Panc1 (cell line): ENCODE measurements around the gene NCKAP1. TPM values are rescaled to one million over a fixed set of nuclear protein-coding genes. Genes with fewer than 3 reads are reported as not detected.

Source experiments
- ATAC-seq: fragments of 200-7000 bp; cut with Tn5 transposase; 2 replicates; pipeline ENCODE4 v1.9.1; 2020; ENCODE audit warnings: mild to moderate bottlenecking, moderate library complexity
- BruUV-seq: library from RNA; stranded (reverse); fragments of 400-500 nt; replicated peaks from 2 replicates; lab custom pipeline; 2021; lab: Mats Ljungman, UMichigan
- CTCF ChIA-PET: fragments of 300-600 bp; sonication (Branson Sonifier 250); formaldehyde crosslinking; loops from one replicate; lab custom pipeline; 2022; ENCODE audit warnings: antibody characterized with exemption; lab: Charles Lee
- POLR2A ChIA-PET: fragments of 300-600 bp; sonication (Branson Sonifier 250); formaldehyde crosslinking; loops from one replicate; lab custom pipeline; 2022; ENCODE audit warnings: antibody characterized with exemption; lab: Charles Lee
- DNase-seq: peaks from one replicate; pipeline ENCODE4 v3.0.0-alpha.2; 2010; ENCODE audit warnings: low read depth, low spot score
- H3K27ac ChIP-seq: 2 replicates; pipeline ENCODE4 v1.5.1; 2011; ENCODE audit warnings: mild to moderate bottlenecking, low read length, inconsistent platforms
- H3K27me3 ChIP-seq: fragments of 200-500 bp; sonication (Bioruptor generic); 2 replicates; pipeline ENCODE4 v1.6.0; 2014; ENCODE audit warnings: low read length, inconsistent platforms; ENCODE audit not compliant: control insufficient read depth, insufficient read depth
- H3K36me3 ChIP-seq: fragments of 200-500 bp; sonication (Bioruptor generic); 2 replicates; pipeline ENCODE4 v1.5.1; 2014; ENCODE audit warnings: inconsistent platforms, mild to moderate bottlenecking, low read length, moderate library complexity; ENCODE audit not compliant: control insufficient read depth, insufficient read depth
- H3K4me1 ChIP-seq: 2 replicates; pipeline ENCODE4 v1.5.1; 2011; ENCODE audit warnings: inconsistent platforms, mild to moderate bottlenecking, low read length, moderate library complexity; ENCODE audit not compliant: control insufficient read depth, insufficient read depth
- H3K4me3 ChIP-seq, 2 experiments: 2 replicates each; pipeline ENCODE4 v1.5.1; 2011 to 2012; ENCODE audit warnings: low read depth in 2 of 2, low read length in 2 of 2, mild to moderate bottlenecking in 2 of 2, inconsistent platforms in 1 of 2, moderate library complexity in 1 of 2
- H3K9me3 ChIP-seq: fragments of 200-500 bp; sonication (Bioruptor generic); 2 replicates; pipeline ENCODE4 v1.5.1; 2014; ENCODE audit warnings: low read depth, mild to moderate bottlenecking, inconsistent platforms, low read length, moderate library complexity; ENCODE audit not compliant: control insufficient read depth, insufficient read depth
- POLR2AphosphoS5 ChIP-seq: IDR thresholded peaks from 2 replicates; pipeline ENCODE4 v1.6.1; 2012; ENCODE audit warnings: mild to moderate bottlenecking, low read depth, low read length, moderate library complexity
- SIN3A ChIP-seq: IDR thresholded peaks from 2 replicates; pipeline ENCODE4 v1.6.1; 2012; ENCODE audit warnings: low read depth, mild to moderate bottlenecking, low read length, moderate library complexity, borderline replicate concordance; ENCODE audit not compliant: insufficient read depth
- TCF7L2 ChIP-seq: IDR thresholded peaks from 2 replicates; pipeline ENCODE4 v1.6.1; 2011; ENCODE audit warnings: mild to moderate bottlenecking, low read depth, low read length, inconsistent platforms
- in situ Hi-C: cut with HindIII; loops from 2 replicates; pipeline ENCODE4 v1.10.0; 2016; ENCODE audit warnings: low sequenced_read_pairs, low pct_unique_long_range_greater_than_20kb
- intact Hi-C: fragments of 100-400 bp; cut with micrococcal nuclease; formaldehyde crosslinking; loops from one replicate; pipeline ENCODE4 v1.10.0; 2022; ENCODE audit not compliant: unreplicated experiment
- total RNA-seq: library from RNA; stranded (reverse); gene quantifications from one replicate; pipeline ENCODE4 v1.2.1, GENCODE V29; 2021; ENCODE audit not compliant: unreplicated experiment
- TF ChIP-seq, protein P1 (sequence below), 2 experiments: IDR thresholded peaks; 2 replicates each; pipeline ENCODE4 v1.6.1; 2011 to 2012; ENCODE audit warnings: low read depth in 2 of 2, control low read depth in 1 of 2, low read length in 1 of 2, mild to moderate bottlenecking in 1 of 2, moderate library complexity in 1 of 2; ENCODE audit not compliant: insufficient read depth in 1 of 2
- TF ChIP-seq, protein P2 (sequence below): fragments of 450-650 bp; IDR thresholded peaks from 2 replicates; pipeline ENCODE4 v1.5.1; 2017; ENCODE audit warnings: mild to moderate bottlenecking

The NCKAP1 gene
- total RNA-seq, 1 experiment from 2014 or later = 174 TPM

DNA sequence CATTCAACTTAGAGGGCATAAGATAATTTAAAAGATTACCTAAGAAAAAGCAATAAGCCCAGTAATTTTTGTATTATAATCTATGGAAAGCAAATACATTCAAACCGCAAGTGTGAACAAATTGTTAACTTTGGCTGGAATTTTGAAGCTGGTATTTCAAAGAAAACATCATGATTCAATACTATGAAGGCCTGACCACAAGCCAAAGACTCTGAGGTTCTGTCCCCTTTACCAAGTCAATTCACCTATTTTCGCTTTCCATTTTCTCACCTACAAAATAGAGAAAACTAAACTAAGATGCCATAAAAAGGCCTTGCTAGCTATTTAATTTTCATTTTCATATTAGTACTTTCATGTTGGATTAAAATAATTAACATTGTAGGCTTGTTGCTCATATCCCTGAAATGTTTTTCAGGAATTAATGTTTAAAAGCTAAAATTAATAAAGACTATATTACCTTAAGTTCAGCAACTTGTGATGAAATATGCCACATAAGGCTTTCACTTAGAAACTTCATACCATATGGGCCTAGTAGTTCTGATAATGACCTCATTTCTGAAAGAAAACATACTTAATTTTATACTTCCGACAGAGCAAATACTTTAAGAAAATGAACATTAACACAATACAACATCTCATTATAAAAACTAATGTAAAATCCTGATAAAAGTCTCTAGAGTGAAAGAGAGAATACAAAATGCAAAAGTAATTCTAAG, 86.2 kb downstream of the NCKAP1 start:
- TF ChIP-seq, protein P1, sequence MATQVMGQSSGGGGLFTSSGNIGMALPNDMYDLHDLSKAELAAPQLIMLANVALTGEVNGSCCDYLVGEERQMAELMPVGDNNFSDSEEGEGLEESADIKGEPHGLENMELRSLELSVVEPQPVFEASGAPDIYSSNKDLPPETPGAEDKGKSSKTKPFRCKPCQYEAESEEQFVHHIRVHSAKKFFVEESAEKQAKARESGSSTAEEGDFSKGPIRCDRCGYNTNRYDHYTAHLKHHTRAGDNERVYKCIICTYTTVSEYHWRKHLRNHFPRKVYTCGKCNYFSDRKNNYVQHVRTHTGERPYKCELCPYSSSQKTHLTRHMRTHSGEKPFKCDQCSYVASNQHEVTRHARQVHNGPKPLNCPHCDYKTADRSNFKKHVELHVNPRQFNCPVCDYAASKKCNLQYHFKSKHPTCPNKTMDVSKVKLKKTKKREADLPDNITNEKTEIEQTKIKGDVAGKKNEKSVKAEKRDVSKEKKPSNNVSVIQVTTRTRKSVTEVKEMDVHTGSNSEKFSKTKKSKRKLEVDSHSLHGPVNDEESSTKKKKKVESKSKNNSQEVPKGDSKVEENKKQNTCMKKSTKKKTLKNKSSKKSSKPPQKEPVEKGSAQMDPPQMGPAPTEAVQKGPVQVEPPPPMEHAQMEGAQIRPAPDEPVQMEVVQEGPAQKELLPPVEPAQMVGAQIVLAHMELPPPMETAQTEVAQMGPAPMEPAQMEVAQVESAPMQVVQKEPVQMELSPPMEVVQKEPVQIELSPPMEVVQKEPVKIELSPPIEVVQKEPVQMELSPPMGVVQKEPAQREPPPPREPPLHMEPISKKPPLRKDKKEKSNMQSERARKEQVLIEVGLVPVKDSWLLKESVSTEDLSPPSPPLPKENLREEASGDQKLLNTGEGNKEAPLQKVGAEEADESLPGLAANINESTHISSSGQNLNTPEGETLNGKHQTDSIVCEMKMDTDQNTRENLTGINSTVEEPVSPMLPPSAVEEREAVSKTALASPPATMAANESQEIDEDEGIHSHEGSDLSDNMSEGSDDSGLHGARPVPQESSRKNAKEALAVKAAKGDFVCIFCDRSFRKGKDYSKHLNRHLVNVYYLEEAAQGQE (IDR thresholded peaks at IDR 0.05; ENCODE audit: insufficient read depth in 1 of 2, low read depth in 2 of 2, low read length in 1 of 2) = no peak
- TF ChIP-seq, protein P2, sequence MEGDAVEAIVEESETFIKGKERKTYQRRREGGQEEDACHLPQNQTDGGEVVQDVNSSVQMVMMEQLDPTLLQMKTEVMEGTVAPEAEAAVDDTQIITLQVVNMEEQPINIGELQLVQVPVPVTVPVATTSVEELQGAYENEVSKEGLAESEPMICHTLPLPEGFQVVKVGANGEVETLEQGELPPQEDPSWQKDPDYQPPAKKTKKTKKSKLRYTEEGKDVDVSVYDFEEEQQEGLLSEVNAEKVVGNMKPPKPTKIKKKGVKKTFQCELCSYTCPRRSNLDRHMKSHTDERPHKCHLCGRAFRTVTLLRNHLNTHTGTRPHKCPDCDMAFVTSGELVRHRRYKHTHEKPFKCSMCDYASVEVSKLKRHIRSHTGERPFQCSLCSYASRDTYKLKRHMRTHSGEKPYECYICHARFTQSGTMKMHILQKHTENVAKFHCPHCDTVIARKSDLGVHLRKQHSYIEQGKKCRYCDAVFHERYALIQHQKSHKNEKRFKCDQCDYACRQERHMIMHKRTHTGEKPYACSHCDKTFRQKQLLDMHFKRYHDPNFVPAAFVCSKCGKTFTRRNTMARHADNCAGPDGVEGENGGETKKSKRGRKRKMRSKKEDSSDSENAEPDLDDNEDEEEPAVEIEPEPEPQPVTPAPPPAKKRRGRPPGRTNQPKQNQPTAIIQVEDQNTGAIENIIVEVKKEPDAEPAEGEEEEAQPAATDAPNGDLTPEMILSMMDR = no peak
- TF ChIP-seq TCF7L2 (no peak), POLR2AphosphoS5 (no peak), SIN3A (no peak)
- BruUV-seq = no TSS peak
- no peaks in the 10 kb centered on the region for H3K27me3 ChIP-seq
- H3K4me1 ChIP-seq = peaks cover 3% of the 10 kb centered on the region; the same call in 1 of the 2 replicates
- DNase-seq (no peak), ATAC-seq (no peak)
- ChIA-PET CTCF (no interaction called here), POLR2A (no interaction called here)
- in situ Hi-C loops (no loop called here), intact Hi-C loops (no loop called here)
- peaks cover 29% of the 10 kb centered on the region for H3K36me3 ChIP-seq
- no peaks in the 10 kb centered on the region for H3K9me3 ChIP-seq
- no peak overlapping the region for H3K27ac ChIP-seq
- no peak overlapping the region for H3K4me3 ChIP-seq

DNA sequence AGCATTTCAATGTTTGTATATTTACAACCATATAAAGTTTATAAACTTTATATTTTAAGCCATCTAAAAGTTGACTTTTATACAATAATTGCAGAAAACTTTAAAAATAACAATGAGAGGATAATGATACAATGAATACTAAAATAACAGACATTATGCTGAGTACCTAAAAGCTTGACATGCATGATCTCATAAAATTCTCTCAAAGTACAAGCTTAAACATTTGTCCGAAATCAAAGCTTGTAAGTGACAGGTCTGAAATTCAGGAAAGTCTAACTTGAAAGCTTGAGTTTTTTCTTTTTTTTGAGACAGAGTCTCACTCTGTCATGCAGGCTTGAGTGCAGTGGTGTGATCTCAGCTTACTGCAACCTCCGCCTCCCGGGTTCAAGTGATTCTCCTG, 87.7 kb downstream of the NCKAP1 start:
- peaks cover 23% of the 10 kb centered on the region; the same call in 1 of the 2 replicates for H3K36me3 ChIP-seq
- H3K4me1 ChIP-seq = peaks cover 3% of the 10 kb centered on the region; the same call in 1 of the 2 replicates
- no TSS peak for BruUV-seq
- in situ Hi-C loops = no loop called here
- no peak overlapping the region for H3K27ac ChIP-seq
- intact Hi-C loops = no loop called here
- ATAC-seq (no peak), DNase-seq (no peak)
- POLR2A ChIA-PET = no interaction called here
- H3K27me3 ChIP-seq = no peaks in the 10 kb centered on the region
- TF ChIP-seq SIN3A = no peak
- CTCF ChIA-PET = no interaction called here
- no peaks in the 10 kb centered on the region for H3K9me3 ChIP-seq
- H3K4me3 ChIP-seq = no peak overlapping the region

DNA sequence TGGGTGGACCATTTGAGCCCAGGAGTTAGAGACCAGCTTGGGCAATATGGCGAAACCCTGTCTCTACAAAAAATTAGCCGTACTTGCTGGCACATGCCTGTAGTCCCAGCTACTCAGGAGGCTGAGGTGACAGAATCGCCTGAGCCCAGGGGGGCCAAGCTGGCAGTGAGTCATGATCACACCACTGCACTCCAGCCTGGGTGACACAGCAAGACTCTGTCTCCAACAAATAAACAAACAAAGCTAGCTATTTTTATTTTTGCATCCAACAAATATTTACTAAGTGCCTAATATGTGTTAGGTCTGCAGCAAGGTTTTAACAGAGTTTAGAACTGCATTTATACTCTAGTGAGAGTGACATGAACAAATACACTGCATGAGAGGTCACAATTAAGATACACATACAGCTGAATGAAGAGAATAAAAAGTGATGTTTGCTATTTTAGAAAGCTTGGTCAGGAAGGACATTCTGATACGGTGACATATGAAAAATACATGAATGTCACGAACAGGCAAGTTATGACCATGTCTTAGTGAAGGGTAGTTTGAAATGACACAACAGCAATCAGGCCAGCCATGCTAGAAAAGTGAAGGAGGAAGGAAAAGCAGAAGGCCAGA, 88.6 kb downstream of the NCKAP1 start:
- intact Hi-C loops = no loop called here
- Histone ChIP-seq H3K27me3 (no peaks in the 10 kb centered on the region), H3K36me3 (peaks cover 23% of the 10 kb centered on the region; the same call in 1 of the 2 replicates), H3K9me3 (no peaks in the 10 kb centered on the region), H3K4me3 (no peak overlapping the region), H3K4me1 (peaks cover 3% of the 10 kb centered on the region; the same call in 1 of the 2 replicates), H3K27ac (no peak overlapping the region)
- TF ChIP-seq, protein P2 = no peak
- ChIA-PET CTCF (no interaction called here), POLR2A (no interaction called here)
- in situ Hi-C loops = no loop called here
- no TSS peak for BruUV-seq
- DNase-seq = peak; percentile 67
- peak; percentile 94 for ATAC-seq
